Endothelial cell of umbilical vein (primary cell): Measurements from ENCODE around the gene F8. TPM values are rescaled to one million over a fixed set of nuclear protein-coding genes. Genes with fewer than 3 reads are reported as not detected.

Source experiments
- BruUV-seq: library from RNA; stranded (reverse); fragments of 400-500 nt; replicated peaks from 2 replicates; lab custom pipeline; 2021; lab: Mats Ljungman, UMichigan
- CTCF ChIA-PET: fragments of 300-600, 350-600 bp; sonication (Branson Sonifier 250); formaldehyde crosslinking; loops from one replicate; lab custom pipeline; 2021; ENCODE audit warnings: antibody characterized with exemption, inconsistent platforms; lab: Charles Lee
- POLR2A ChIA-PET: fragments of 300-600, 350-600 bp; sonication (Branson Sonifier 250); formaldehyde crosslinking; loops from one replicate; lab custom pipeline; 2021; ENCODE audit warnings: antibody characterized with exemption, inconsistent platforms; lab: Charles Lee
- DNase-seq: peaks from one replicate; pipeline ENCODE4 v3.0.0-alpha.2; 2011; ENCODE audit warnings: low read depth, low spot score
- FAIRE-seq: peaks from 2 replicates; lab custom pipeline; 2011; peaks lifted over from hg19 to GRCh38; lab: Jason Lieb, UNC
- H2AFZ ChIP-seq: 2 replicates; pipeline ENCODE4 v1.6.0; 2012; ENCODE audit warnings: low read depth, low read length, control low read depth, inconsistent platforms
- H3K27ac ChIP-seq: 2 replicates; pipeline ENCODE4 v1.5.1; 2011; ENCODE audit warnings: low read depth, mild to moderate bottlenecking, control low read depth, low read length, moderate library complexity; ENCODE audit not compliant: insufficient read depth
- H3K27me3 ChIP-seq, 2 experiments: 2 replicates each; pipeline versions ENCODE4 v1.6.0 to v1.6.1; 2011; ENCODE audit warnings: low read length in 2 of 2, mixed read lengths in 1 of 2; ENCODE audit not compliant: control insufficient read depth in 2 of 2, insufficient read depth in 2 of 2
- H3K36me3 ChIP-seq, 2 experiments: 2 replicates in 1 of 2; 3 replicates in 1 of 2; pipeline ENCODE4 v1.5.1; 2011; ENCODE audit warnings: low read length in 2 of 2, mild to moderate bottlenecking in 1 of 2, moderate library complexity in 1 of 2; ENCODE audit not compliant: control insufficient read depth in 2 of 2, insufficient read depth in 2 of 2; ENCODE audit errors: extremely low read depth in 1 of 2
- H3K4me1 ChIP-seq: 3 replicates; pipeline ENCODE4 v1.5.1; 2011; ENCODE audit warnings: mild to moderate bottlenecking, low read length; ENCODE audit not compliant: control insufficient read depth, insufficient read depth; ENCODE audit errors: extremely low read depth
- H3K4me2 ChIP-seq: 2 replicates; pipeline ENCODE4 v1.6.1; 2011; ENCODE audit warnings: low read length, control low read depth, mixed read lengths; ENCODE audit not compliant: insufficient read depth
- H3K4me3 ChIP-seq, 3 experiments: fragments of 200-600 bp in 1 of 3; sonication (generic), shearing (Covaris generic) in 1 of 3; replicated peaks in 1 of 3; 2 replicates each; pipeline ENCODE4 v1.5.1; 2011 to 2016; ENCODE audit warnings: control low read depth in 3 of 3, low read length in 3 of 3, mild to moderate bottlenecking in 2 of 3, inconsistent platforms in 1 of 3, low read depth in 1 of 3, moderate library complexity in 1 of 3; ENCODE audit not compliant: insufficient read depth in 1 of 3
- H3K79me2 ChIP-seq: 2 replicates; pipeline ENCODE4 v1.6.0; 2012; ENCODE audit warnings: low read length, inconsistent platforms; ENCODE audit not compliant: control insufficient read depth, insufficient read depth
- H3K9ac ChIP-seq: replicated peaks from 2 replicates; pipeline ENCODE3; 2011; ENCODE audit warnings: low read length, control low read depth; ENCODE audit not compliant: insufficient read depth; ENCODE audit errors: extremely low read depth
- H3K9me1 ChIP-seq: replicated peaks from 3 replicates; pipeline ENCODE4 v1.6.0; 2011; ENCODE audit warnings: mild to moderate bottlenecking, low read length; ENCODE audit not compliant: control insufficient read depth, insufficient read depth; ENCODE audit errors: extremely low read depth
- H3K9me3 ChIP-seq: replicated peaks from 2 replicates; pipeline ENCODE4 v1.5.1; 2012; ENCODE audit warnings: low read length, inconsistent platforms; ENCODE audit not compliant: control insufficient read depth, insufficient read depth
- H4K20me1 ChIP-seq: replicated peaks from 2 replicates; pipeline ENCODE3; 2011; ENCODE audit warnings: mild to moderate bottlenecking, low read length; ENCODE audit not compliant: control insufficient read depth, insufficient read depth; ENCODE audit errors: extremely low read depth
- CTCF ChIP-seq, 2 donors: IDR thresholded peaks; 1 replicate in 1 of 2; 2 replicates in 1 of 2; pipeline ENCODE4 v1.5.1; 2011; ENCODE audit warnings: low read length in 2 of 2, mild to moderate bottlenecking in 2 of 2, moderate library complexity in 2 of 2, control low read depth in 1 of 2, inconsistent platforms in 1 of 2, low read depth in 1 of 2; ENCODE audit not compliant: insufficient read depth in 1 of 2; ENCODE audit errors: extremely low read depth in 1 of 2
- EZH2 ChIP-seq: IDR thresholded peaks from 2 replicates; pipeline ENCODE4 v1.6.1; 2012; ENCODE audit warnings: borderline replicate concordance, low read depth, mild to moderate bottlenecking, moderate library complexity, low read length, inconsistent platforms; ENCODE audit not compliant: severe bottlenecking
- GATA2 ChIP-seq: IDR thresholded peaks from 2 replicates; pipeline ENCODE4 v1.7.0; 2011; ENCODE audit warnings: low read depth, mild to moderate bottlenecking, moderate library complexity, mixed read lengths, low read length; ENCODE audit not compliant: insufficient read length, insufficient read depth
- MAX ChIP-seq: IDR thresholded peaks from 2 replicates; pipeline ENCODE4 v1.6.1; 2011; ENCODE audit not compliant: insufficient read depth, insufficient read length
- MYC ChIP-seq: IDR thresholded peaks from one replicate; pipeline ENCODE4 v1.6.1; 2011; ENCODE audit warnings: mild to moderate bottlenecking, low read depth, low read length
- dilution Hi-C: fragments of 300-500 bp; cut with MboI; formaldehyde crosslinking; loops from one replicate; pipeline ENCODE4 v1.15.0; 2019; ENCODE audit warnings: low sequenced_read_pairs; ENCODE audit not compliant: extremely low pct_ligation_motif_present
- intact Hi-C: fragments of 100-400 bp; cut with micrococcal nuclease; formaldehyde crosslinking; loops from one replicate; pipeline ENCODE4 v1.10.0; 2022
- polyA plus RNA-seq, 4 experiments: library from polyadenylated mRNA; depleted of rRNA in 3 of 4; stranded (reverse) in 3 of 4; unstranded in 1 of 4; fragments of >200 nt; gene quantifications; 2 replicates each; pipeline versions ENCODE4 v1.2.1 to v1.2.3, GENCODE V29; 2011 to 2012; ENCODE audit warnings: missing spikeins in 1 of 4
- total RNA-seq: library from RNA; stranded (reverse); gene quantifications from 2 replicates; pipeline ENCODE4 v1.2.3, GENCODE V29; 2021

F8 gene
- total and polyA plus RNA-seq, 2 donors (not counting 3 experiments of a cell fraction or from before 2014, with no cell fraction given) = 0.62 to 1.1 TPM

DNA sequence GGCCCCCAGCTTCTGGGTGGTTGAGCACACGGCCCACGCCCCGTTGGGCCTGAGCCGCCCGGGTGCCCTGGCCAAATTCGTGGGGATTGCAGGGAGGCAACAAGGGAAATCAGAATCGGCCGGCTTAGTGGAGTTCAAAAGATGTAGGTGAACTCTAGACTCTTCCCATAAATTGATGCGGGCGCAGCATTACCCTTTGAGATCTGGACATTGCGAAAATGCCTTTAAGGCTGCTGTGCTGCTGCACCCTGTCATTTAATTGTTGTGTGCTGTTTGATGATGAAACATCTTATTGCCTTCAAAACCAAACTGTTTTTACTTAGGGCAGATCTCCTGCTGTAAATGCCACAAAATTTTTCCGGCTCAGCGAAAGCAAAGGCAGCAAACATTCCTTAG is 216.8 kb downstream of the F8 start:
- Histone ChIP-seq H3K9ac (peak overlapping the region; percentile 37), H3K4me2 (peak overlapping the region; percentile 67), H3K4me3 (peak overlapping the region in 2 of 3 experiments; percentile 41 to 50), H3K79me2 (peaks cover 2% of the 10 kb centered on the region), H4K20me1 (no peaks in the 10 kb centered on the region), H2AFZ (peak overlapping the region; percentile 33), H3K9me3 (no peaks in the 10 kb centered on the region), H3K9me1 (no peaks in the 10 kb centered on the region), H3K27ac (peak overlapping the region; percentile 7), H3K4me1 (peaks cover 25% of the 10 kb centered on the region), H3K36me3 (no peaks in the 10 kb centered on the region), H3K27me3 (no peaks in the 10 kb centered on the region)
- dilution Hi-C loops = no loop called here
- ChIA-PET POLR2A (interaction anchor here (1.0 kb wide), 1 partner anchor 9 kb away, joined by 3 read pairs; no protein-coding TSS in a partner anchor), CTCF (interaction anchor here (1.2 to 1.9 kb wide), 3 partner anchors 14 to 57 kb away, joined by 5 to 6 read pairs (median 6); no protein-coding TSS in a partner anchor)
- DNase-seq = no peak
- BruUV-seq = no TSS peak
- TF ChIP-seq GATA2 = no peak
- no peak for FAIRE-seq
- intact Hi-C loops = loop anchor here (1.0 to 2.0 kb wide), 3 partner anchors 35 to 67 kb away; partner anchors contain the start of gene DKC1

DNA sequence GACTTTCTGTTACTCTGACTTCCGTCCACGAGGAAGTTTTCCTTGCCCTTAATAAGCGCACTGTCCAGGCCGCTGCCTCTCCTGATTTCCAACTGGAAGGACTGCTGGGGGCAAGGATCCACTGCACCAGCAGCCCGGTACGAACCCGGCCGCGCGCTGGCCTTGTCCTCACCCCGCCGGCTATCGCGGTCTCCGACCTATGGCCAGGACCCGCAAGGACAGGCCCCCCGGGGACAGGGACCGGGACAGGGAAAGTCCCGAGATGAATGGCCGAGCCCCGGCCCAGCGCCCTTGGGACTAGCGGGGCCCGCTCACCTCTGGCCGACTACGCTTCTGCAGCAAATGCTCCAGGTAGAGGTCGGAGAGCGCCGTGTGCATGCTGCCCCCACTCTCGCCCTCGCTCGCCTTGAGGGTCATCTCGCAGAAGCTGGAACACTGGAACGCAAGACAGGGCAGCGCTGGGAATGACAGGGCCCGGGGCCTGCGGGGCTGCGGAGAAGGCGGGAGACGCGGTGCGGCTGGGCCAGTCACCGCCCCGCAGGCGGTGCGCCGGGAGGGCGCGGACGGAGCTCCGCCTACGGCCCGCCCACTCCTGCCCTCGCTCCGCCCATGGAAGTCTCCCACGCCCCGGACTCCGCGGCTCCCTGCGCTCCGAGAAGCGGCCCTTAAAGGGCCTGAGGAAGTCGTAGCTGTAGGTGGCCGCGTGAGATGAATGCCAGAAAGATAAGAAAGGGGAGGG is 217.4 kb downstream of the F8 start, which contains the start of gene MPP1:
MPP1 (minus strand) TSS at position 529 of the 739 bp plus-strand sequence; CDS start at position 417, 112 bp downstream.
- no peak for TF ChIP-seq EZH2
- no peak for TF ChIP-seq MAX
- TF ChIP-seq GATA2 = no peak
- TF ChIP-seq MYC = no peak
- no peak for TF ChIP-seq CTCF (IDR thresholded peaks at IDR 0.05; ENCODE audit: extremely low read depth in 1 of 2, insufficient read depth in 1 of 2, low read depth in 1 of 2, low read length in 2 of 2)
- Histone ChIP-seq H3K9ac (peak within 1 kb of the TSS; percentile 53), H4K20me1 (no peaks in the 10 kb centered on the region), H3K27ac (peak within 1 kb of the TSS; percentile 7), H3K9me3 (no peaks in the 10 kb centered on the region), H3K4me1 (peaks cover 31% of the 10 kb centered on the region), H2AFZ (peak within 1 kb of the TSS; percentile 33), H3K4me3 (peak within 1 kb of the TSS; percentile 27 to 50 (median 50)), H3K9me1 (no peaks in the 10 kb centered on the region), H3K79me2 (peaks cover 2% of the 10 kb centered on the region), H3K4me2 (peak within 1 kb of the TSS; percentile 79), H3K36me3 (no peaks in the 10 kb centered on the region), H3K27me3 (no peaks in the 10 kb centered on the region)
- CTCF ChIA-PET = interaction anchor here (1.2 to 1.9 kb wide), 3 partner anchors 14 to 57 kb away, joined by 5 to 6 read pairs (median 6); no protein-coding TSS in a partner anchor
- no TSS peak for BruUV-seq
- peak; percentile 81 for FAIRE-seq
- dilution Hi-C loops (no loop called here), intact Hi-C loops (loop anchor here (1.0 to 2.0 kb wide), 3 partner anchors 36 to 66 kb away; partner anchors contain the start of gene DKC1)
- POLR2A ChIA-PET = interaction anchor here (1.0 kb wide), 1 partner anchor 9 kb away, joined by 3 read pairs; no protein-coding TSS in a partner anchor
- DNase-seq = peak; percentile 81
